Peyer's patch (tissue), 4 donors: ENCODE measurements around the gene NHLRC4. TPM values are rescaled to one million over a fixed set of nuclear protein-coding genes. Genes with fewer than 3 reads are reported as not detected.
A peak's percentile ranks its signal among the peaks of the same experiment; 100 is the strongest.

Source experiments
- DNase-seq, 3 donors: peaks; one replicate each; pipeline ENCODE4 v3.0.0-alpha.2; 2017 to 2019
- H3K27ac ChIP-seq, 4 donors: fragments of 200-600 bp; sonication (generic); one replicate each; pipeline ENCODE4 v1.5.1; 2016 to 2019
- H3K27me3 ChIP-seq, 2 donors: fragments of 200-600 bp; sonication (generic); one replicate each; pipeline ENCODE4 v1.5.1; 2019
- H3K36me3 ChIP-seq, 3 donors: fragments of 200-600 bp; sonication (generic); one replicate each; pipeline ENCODE4 v1.5.1; 2016 to 2019
- H3K4me1 ChIP-seq, 4 donors: fragments of 200-600 bp; sonication (generic); one replicate each; pipeline ENCODE4 v1.5.1; 2016 to 2019
- H3K4me3 ChIP-seq, 4 donors: fragments of 200-600 bp; sonication (generic); 1 replicate in 3 of 4; 2 replicates in 1 of 4; pipeline ENCODE4 v1.5.1; 2016 to 2019; ENCODE audit warnings: mild to moderate bottlenecking in 1 of 4
- H3K9me3 ChIP-seq, 4 donors: fragments of 200-600 bp; sonication (generic); one replicate each; pipeline ENCODE4 v1.5.1; 2016 to 2019; ENCODE audit warnings: mild to moderate bottlenecking in 1 of 4
- CTCF ChIP-seq, 6 experiments: fragments of 450-650 bp in 4 of 6; fragments of 200-600 bp in 2 of 6; sonication (generic) in 1 of 6; IDR thresholded peaks; one replicate each; pipeline ENCODE4 v1.5.1; 2017 to 2019; ENCODE audit warnings: antibody characterized with exemption in 6 of 6, mild to moderate bottlenecking in 3 of 6, moderate library complexity in 1 of 6
- POLR2A ChIP-seq, 2 donors: fragments of 450-650 bp; IDR thresholded peaks; one replicate each; pipeline ENCODE4 v1.5.1; 2017; ENCODE audit warnings: antibody characterized with exemption in 2 of 2, mild to moderate bottlenecking in 2 of 2, moderate library complexity in 2 of 2
- total RNA-seq, 4 donors: library from RNA; depleted of rRNA; stranded (reverse); fragments of >200 nt; gene quantifications; one replicate each; pipeline ENCODE4 v1.1.0, GENCODE V29; 2016

Gene NHLRC4
- total RNA-seq, 4 donors from 2014 or later, result 1.2 to 17.3 (median 1.5) TPM

DNA sequence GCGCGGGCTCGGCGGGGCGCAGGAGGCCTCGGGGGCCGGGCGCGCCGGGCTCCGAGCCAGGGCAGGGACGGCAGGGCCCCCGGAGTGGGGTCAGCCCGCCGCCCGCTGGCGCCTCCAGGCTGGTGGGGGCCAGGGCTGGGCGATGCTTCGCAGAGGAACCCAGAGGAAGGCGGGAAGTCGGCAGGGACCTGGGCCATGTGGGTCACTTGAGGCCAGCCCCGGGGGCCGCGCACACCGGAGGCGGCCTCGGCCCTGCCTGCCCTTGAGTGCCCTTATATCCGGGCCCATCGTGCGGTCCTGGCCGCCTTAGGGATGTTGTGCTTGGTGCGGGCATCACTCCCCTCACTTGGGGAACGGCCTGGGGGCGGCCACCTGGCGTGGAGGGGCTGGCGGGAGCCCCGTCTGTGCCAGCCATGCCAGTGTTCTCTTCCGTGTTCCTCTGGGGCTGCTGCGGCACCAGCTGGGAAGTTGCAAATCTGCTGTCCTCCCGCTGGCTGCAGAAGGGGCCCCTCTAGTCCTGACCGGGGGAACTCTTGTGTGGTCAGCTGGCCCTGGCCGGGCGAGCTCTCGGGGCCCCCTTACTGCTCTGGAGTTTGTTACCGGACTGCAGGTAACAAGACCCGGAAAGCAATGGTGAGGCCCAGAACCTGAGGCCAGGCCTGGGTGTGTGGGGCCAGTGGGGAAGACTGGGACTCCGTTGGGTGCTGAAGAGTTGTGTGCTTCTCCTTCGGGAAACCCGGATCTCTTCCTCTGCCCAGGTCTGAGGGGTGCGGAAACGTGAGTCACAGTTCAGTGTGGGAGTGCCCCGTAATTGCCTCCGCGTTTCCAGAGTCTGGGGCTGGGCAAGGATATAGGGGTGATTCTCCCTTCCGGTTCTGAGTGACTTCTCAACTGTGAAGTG is 38.4 kb upstream of the NHLRC4 start:
- DNase-seq, result peak; percentile 30 to 88 (median 85)

GRCh38 chr16:529012-529575 is 37.7 kb upstream of the NHLRC4 start:
- H3K9me3 ChIP-seq, result no peaks in the 10 kb centered on the region
- TF ChIP-seq POLR2A (IDR thresholded peaks at IDR 0.05) (peak in 1 of 2 donors; percentile 4), CTCF (IDR thresholded peaks at IDR 0.05) (no peak)
- no peaks in the 10 kb centered on the region for H3K36me3 ChIP-seq
- peak overlapping the region; percentile 77 to 95 (median 81) for H3K27ac ChIP-seq
- peak in 2 of 3 donors; percentile 30 to 60 for DNase-seq
- H3K4me1 ChIP-seq, result peaks cover 0 to 65% (median 27%) of the 10 kb centered on the region in 4 donors
- peak overlapping the region; percentile 62 to 84 (median 73) for H3K4me3 ChIP-seq
- H3K27me3 ChIP-seq, result no peaks in the 10 kb centered on the region

More for the DNA sequence above, 38.4 kb upstream of the NHLRC4 start:
- H3K9me3 ChIP-seq, result no peaks in the 10 kb centered on the region
- peak overlapping the region; percentile 77 to 95 (median 81) for H3K27ac ChIP-seq
- no peaks in the 10 kb centered on the region for H3K27me3 ChIP-seq
- H3K36me3 ChIP-seq, result no peaks in the 10 kb centered on the region
- peaks cover 0 to 65% (median 27%) of the 10 kb centered on the region in 4 donors for H3K4me1 ChIP-seq
- peak overlapping the region; percentile 62 to 84 (median 73) for H3K4me3 ChIP-seq
- TF ChIP-seq CTCF (IDR thresholded peaks at IDR 0.05) (no peak), POLR2A (IDR thresholded peaks at IDR 0.05) (peak; percentile 93 to 97)

- peak in 2 of 3 donors; percentile 78 to 82 for DNase-seq
- Histone ChIP-seq H3K4me1 (peaks cover 0 to 61% (median 27%) of the 10 kb centered on the region in 4 donors), H3K4me3 (peak overlapping the region in 2 of 4 donors; percentile 72 to 74)
Observed at GRCh38 chr16:530111-530817, 36.5 kb upstream of the NHLRC4 start.

DNA sequence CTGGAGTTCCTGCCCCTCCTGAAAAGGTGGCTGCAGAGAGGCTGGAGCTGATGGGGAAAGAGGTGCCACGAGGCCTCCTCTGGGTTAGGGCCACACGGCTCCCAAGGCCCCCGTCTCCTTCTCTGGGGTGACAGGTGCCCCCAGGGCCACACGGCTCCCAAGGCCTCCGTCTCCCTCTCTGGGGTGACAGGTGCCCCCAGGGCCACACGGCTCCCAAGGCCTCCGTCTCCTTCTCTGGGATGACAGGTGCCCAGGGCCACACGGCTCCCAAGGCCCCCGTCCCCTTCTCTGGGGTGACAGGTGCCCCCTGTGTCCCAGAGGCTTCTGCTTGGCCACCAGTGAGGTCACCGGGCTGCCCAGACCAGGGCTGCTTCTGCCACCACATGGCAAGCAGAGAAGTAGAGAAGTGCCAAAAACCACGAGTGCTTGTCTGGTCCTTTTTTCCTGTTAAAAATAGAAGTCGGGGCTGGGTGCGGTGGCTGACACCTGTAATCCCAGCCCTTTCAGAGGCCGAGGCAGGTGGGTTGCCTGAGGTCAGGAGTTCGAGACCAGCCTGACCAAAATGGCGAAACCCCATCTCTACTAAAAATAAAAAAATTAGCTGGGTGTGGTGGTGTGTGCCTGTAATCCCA is 35.2 kb upstream of the NHLRC4 start:
- no peaks in the 10 kb centered on the region for H3K9me3 ChIP-seq
- H3K4me3 ChIP-seq, result no peak overlapping the region
- no peak overlapping the region for H3K27ac ChIP-seq
- no peak for TF ChIP-seq CTCF (IDR thresholded peaks at IDR 0.05)
- DNase-seq, result no peak
- peaks cover 0 to 7% (median 0%) of the 10 kb centered on the region in 3 donors for H3K36me3 ChIP-seq
- no peaks in the 10 kb centered on the region for H3K27me3 ChIP-seq
- peaks cover 0 to 50% (median 19%) of the 10 kb centered on the region in 4 donors for H3K4me1 ChIP-seq

More at GRCh38 chr16:530111-530817, 36.5 kb upstream of the NHLRC4 start:
- Histone ChIP-seq H3K36me3 (no peaks in the 10 kb centered on the region), H3K27ac (peak overlapping the region; percentile 3 to 95 (median 81)), H3K9me3 (no peaks in the 10 kb centered on the region), H3K27me3 (no peaks in the 10 kb centered on the region)
- peak in 1 of 6 experiments; percentile 14 for TF ChIP-seq CTCF (IDR thresholded peaks at IDR 0.05)
- TF ChIP-seq POLR2A (IDR thresholded peaks at IDR 0.05), result peak; percentile 36 to 69
